Measurements from ENCODE around the gene TMEM233.

Gene TMEM233

GRCh38 chr12:119593578-119594398, at the start of gene TMEM233:
TMEM233 (plus strand) TSS chr12:119593774; CDS start chr12:119593849, 75 bp downstream.
- DNase-seq = no peak

GRCh38 chr12:119544765-119545625, 48.6 kb upstream of the TMEM233 start:
- DNase-seq = peak; percentile 28

GRCh38 chr12:119546340-119546739, 47.2 kb upstream of the TMEM233 start:
- DNase-seq = no peak

GRCh38 chr12:119547001-119547400, 46.6 kb upstream of the TMEM233 start:
- DNase-seq = no peak

GRCh38 chr12:119556854-119557253, 36.7 kb upstream of the TMEM233 start:
- DNase-seq = no peak

- no peak for DNase-seq
Observed at GRCh38 chr12:119565404-119565803, 28.2 kb upstream of the TMEM233 start.

- no peak for DNase-seq
Observed at GRCh38 chr12:119570771-119571170, 22.8 kb upstream of the TMEM233 start.

- no peak for DNase-seq
Observed at GRCh38 chr12:119573086-119573485, 20.5 kb upstream of the TMEM233 start.

- DNase-seq = no peak
Observed at GRCh38 chr12:119574255-119574654, 19.3 kb upstream of the TMEM233 start.

GRCh38 chr12:119576118-119576810, 17.3 kb upstream of the TMEM233 start:
- no peak for DNase-seq

- DNase-seq = no peak
Observed at GRCh38 chr12:119576915-119577314, 16.7 kb upstream of the TMEM233 start.

GRCh38 chr12:119578112-119578511, 15.5 kb upstream of the TMEM233 start:
- no peak for DNase-seq

GRCh38 chr12:119589097-119589496, 4.5 kb upstream of the TMEM233 start:
- no peak for DNase-seq

GRCh38 chr12:119589634-119590033, 3.9 kb upstream of the TMEM233 start:
- DNase-seq = no peak

GRCh38 chr12:119592232-119592631, 1.3 kb upstream of the TMEM233 start:
- DNase-seq = no peak

GRCh38 chr12:119594399-119594730, 791 bp downstream of the TMEM233 start:
- no peak for DNase-seq

- no peak for DNase-seq
Observed at GRCh38 chr12:119594772-119595445, 1.3 kb downstream of the TMEM233 start.

GRCh38 chr12:119598159-119598558, 4.6 kb downstream of the TMEM233 start:
- no peak for DNase-seq

GRCh38 chr12:119601877-119602733, 8.5 kb downstream of the TMEM233 start:
- no peak for DNase-seq

- no peak for DNase-seq
Observed at GRCh38 chr12:119602734-119603094, 9.1 kb downstream of the TMEM233 start.

- no peak for DNase-seq
Observed at GRCh38 chr12:119603767-119604166, 10.2 kb downstream of the TMEM233 start.

GRCh38 chr12:119609358-119609757, 15.8 kb downstream of the TMEM233 start:
- no peak for DNase-seq

Data from activated T-cell treated with anti-CD3 and anti-CD28 coated beads, Interleukin-2, amount 50 U/mL, for 1 hour (primary cell).